ENCODE measurements around the gene ZFP36L1. TPM values are rescaled to one million over a fixed set of nuclear protein-coding genes. Genes with fewer than 3 reads are reported as not detected.

Gene ZFP36L1
- total RNA-seq, 1 experiment from 2014 or later: 426 TPM

DNA sequence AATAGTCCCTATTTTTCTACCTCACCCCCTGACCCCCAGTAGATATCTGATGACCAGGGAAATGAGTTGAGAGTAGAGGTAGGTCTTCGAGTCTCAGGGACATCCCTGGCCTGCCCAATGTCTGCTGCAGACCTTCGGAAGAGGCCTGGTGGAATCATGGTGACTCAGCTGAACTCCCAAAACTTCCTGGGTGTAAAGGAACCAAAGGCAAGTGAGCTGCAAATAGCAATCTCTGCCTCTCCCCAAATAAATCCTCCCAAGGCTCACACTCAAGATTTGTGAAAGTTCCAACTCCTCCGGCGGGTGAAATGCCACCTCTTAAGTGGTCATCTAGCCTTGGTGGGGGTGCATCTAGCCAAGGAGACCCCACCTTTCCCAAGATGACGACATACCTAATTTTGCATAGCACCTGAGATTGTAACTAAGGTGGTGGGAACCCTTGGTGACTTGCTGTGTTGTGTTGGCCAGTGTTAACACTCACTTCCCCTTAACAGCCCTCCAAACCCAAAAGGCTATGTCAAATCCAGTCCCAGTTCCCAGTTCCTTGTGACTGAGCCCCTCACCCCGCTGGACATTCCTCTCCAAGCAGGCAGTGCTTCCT is 6.3 kb downstream of the ZFP36L1 start:
- no TSS peak for BruUV-seq (replicated peaks)
- Mint-ChIP-seq H3K36me3 (ENCODE audit: insufficient read depth, unreplicated experiment) (peaks cover 75% of the 10 kb centered on the region), H3K4me3 (ENCODE audit: unreplicated experiment) (peak overlapping the region; percentile 98), H3K27me3 (ENCODE audit: insufficient read depth, unreplicated experiment) (no peaks in the 10 kb centered on the region), H3K9me3 (ENCODE audit: unreplicated experiment) (no peaks in the 10 kb centered on the region), H3K27ac (ENCODE audit: low read depth, unreplicated experiment) (peak overlapping the region; percentile 97), H3K4me1 (ENCODE audit: insufficient read depth, unreplicated experiment) (peaks cover 30% of the 10 kb centered on the region)
- intact Hi-C loops (cut with micrococcal nuclease): loop anchor here (5.0 kb wide), 1 partner anchor 319 kb away; no protein-coding TSS in a partner anchor
- ChIA-PET POLR2A (interaction anchor here (0.7 to 11.3 kb wide), 31 partner anchors 9 to 846 kb away, joined by 3 to 403 read pairs (median 7); no protein-coding TSS in a partner anchor), CTCF (interaction anchor here (0.7 to 4.3 kb wide), 4 partner anchors 39 to 538 kb away, joined by 3 to 72 read pairs (median 11); no protein-coding TSS in a partner anchor)
- TF ChIP-seq, protein P1, sequence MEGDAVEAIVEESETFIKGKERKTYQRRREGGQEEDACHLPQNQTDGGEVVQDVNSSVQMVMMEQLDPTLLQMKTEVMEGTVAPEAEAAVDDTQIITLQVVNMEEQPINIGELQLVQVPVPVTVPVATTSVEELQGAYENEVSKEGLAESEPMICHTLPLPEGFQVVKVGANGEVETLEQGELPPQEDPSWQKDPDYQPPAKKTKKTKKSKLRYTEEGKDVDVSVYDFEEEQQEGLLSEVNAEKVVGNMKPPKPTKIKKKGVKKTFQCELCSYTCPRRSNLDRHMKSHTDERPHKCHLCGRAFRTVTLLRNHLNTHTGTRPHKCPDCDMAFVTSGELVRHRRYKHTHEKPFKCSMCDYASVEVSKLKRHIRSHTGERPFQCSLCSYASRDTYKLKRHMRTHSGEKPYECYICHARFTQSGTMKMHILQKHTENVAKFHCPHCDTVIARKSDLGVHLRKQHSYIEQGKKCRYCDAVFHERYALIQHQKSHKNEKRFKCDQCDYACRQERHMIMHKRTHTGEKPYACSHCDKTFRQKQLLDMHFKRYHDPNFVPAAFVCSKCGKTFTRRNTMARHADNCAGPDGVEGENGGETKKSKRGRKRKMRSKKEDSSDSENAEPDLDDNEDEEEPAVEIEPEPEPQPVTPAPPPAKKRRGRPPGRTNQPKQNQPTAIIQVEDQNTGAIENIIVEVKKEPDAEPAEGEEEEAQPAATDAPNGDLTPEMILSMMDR (IDR thresholded peaks at IDR 0.05; ENCODE audit: unreplicated experiment): no peak
- DNase-seq (ENCODE audit: unreplicated experiment): peak; percentile 75

DNA sequence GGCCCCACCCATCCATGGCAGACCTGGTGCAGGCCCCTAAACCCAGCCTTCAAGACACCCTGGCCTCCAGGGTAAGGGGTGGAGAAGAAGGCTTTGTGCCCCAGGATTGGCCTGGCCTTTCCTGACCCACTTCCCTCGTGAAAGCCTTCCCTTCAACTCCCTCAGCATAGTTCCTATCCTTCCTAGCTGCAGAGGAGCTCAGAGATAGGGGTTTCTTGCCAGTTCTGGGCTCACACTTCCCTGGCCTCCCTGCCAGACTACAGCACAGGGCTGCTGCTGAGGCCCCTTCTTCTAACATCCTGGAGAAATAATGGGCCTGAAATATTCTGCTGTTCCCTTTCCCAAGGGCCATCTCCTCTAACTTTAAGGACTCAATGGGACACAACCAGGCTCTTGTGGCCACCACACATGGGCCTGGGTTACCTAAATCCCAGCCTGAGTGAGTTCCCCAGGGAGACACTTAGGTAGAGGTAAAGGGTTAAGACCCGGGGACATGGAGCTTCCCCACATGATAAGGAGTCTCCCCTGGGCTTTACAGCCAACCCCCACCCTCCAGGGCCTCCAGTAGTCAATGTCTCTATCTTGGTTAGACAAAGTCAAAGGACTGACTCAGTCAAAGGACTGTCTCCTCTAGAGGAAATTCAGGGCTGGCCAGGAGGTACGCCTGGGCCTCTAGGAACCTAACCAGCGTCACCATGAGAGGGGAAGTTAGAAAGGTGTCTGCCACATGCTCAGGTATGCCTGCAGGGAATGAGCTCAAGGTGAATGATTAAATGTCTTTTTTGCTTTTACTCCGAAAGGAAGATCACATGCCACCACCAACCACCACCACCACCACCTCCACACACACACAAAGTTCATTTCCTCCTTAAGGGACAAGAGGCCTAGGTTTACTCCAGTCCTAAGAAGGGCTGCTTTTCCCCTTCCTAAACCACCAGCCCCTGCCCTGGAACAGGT is 7.1 kb downstream of the ZFP36L1 start:
- intact Hi-C loops (cut with micrococcal nuclease): loop anchor here (2.0 to 5.0 kb wide), 2 partner anchors 99 to 319 kb away; no protein-coding TSS in a partner anchor
- Mint-ChIP-seq H3K9me3 (ENCODE audit: unreplicated experiment) (no peaks in the 10 kb centered on the region), H3K27me3 (ENCODE audit: insufficient read depth, unreplicated experiment) (no peaks in the 10 kb centered on the region), H3K4me3 (ENCODE audit: unreplicated experiment) (no peak overlapping the region), H3K36me3 (ENCODE audit: insufficient read depth, unreplicated experiment) (peaks cover 67% of the 10 kb centered on the region), H3K4me1 (ENCODE audit: insufficient read depth, unreplicated experiment) (peaks cover 36% of the 10 kb centered on the region), H3K27ac (ENCODE audit: low read depth, unreplicated experiment) (peak overlapping the region; percentile 97)
- CTCF ChIA-PET: interaction anchor here (0.6 to 2.3 kb wide), 12 partner anchors 40 to 852 kb away, joined by 3 to 19 read pairs (median 3); no protein-coding TSS in a partner anchor
- POLR2A ChIA-PET: interaction anchor here (0.5 to 11.3 kb wide), 39 partner anchors 8 to 852 kb away, joined by 3 to 403 read pairs (median 5); no protein-coding TSS in a partner anchor
- no TSS peak for BruUV-seq (replicated peaks)
- peak; percentile 65 for DNase-seq (ENCODE audit: unreplicated experiment)
- TF ChIP-seq, protein P1 (IDR thresholded peaks at IDR 0.05; ENCODE audit: unreplicated experiment): no peak

DNA sequence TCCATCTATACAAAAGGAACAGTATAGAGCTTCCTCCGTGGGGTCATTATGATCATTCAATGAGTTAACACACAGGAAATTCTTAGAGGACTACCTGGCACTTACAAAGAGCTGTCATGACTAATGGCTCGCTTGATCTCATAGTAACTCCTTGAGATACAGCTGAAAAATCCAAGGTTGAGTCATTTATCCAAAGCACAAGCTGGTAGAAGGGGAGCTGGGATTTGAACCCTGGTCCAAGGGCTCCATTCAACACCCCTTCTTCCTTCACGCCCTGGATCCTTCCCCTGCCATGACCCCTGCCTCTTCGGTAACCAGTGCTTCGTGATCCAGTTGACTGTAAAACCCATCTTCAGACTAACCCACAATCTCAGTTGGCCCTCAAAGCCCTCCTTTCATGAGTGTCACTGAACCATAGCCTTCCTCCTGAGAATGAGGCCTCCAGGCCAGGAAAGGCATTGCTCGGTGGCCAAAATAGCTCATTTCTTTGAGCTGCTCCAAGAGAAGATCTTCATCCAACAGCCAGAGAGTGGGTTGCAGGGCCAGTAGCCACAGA is 7.8 kb downstream of the ZFP36L1 start:
- Mint-ChIP-seq H3K4me3 (ENCODE audit: unreplicated experiment) (no peak overlapping the region), H3K9me3 (ENCODE audit: unreplicated experiment) (no peaks in the 10 kb centered on the region), H3K36me3 (ENCODE audit: insufficient read depth, unreplicated experiment) (peaks cover 60% of the 10 kb centered on the region), H3K27me3 (ENCODE audit: insufficient read depth, unreplicated experiment) (no peaks in the 10 kb centered on the region), H3K4me1 (ENCODE audit: insufficient read depth, unreplicated experiment) (peaks cover 44% of the 10 kb centered on the region), H3K27ac (ENCODE audit: low read depth, unreplicated experiment) (peak overlapping the region; percentile 97)
- peak; percentile 73 for DNase-seq (ENCODE audit: unreplicated experiment)
- CTCF ChIA-PET: interaction anchor here (0.6 to 2.3 kb wide), 9 partner anchors 81 to 851 kb away, joined by 3 to 19 read pairs (median 3); no protein-coding TSS in a partner anchor
- POLR2A ChIA-PET: interaction anchor here (0.5 to 11.3 kb wide), 31 partner anchors 8 to 851 kb away, joined by 3 to 403 read pairs (median 6); no protein-coding TSS in a partner anchor
- BruUV-seq (replicated peaks): no TSS peak
- intact Hi-C loops (cut with micrococcal nuclease): loop anchor here (2.0 to 5.0 kb wide), 2 partner anchors 98 to 318 kb away; no protein-coding TSS in a partner anchor
- TF ChIP-seq, protein P1 (IDR thresholded peaks at IDR 0.05; ENCODE audit: unreplicated experiment): no peak

All from MCF 10A (cell line).